ENCODE measurements around the gene COMT. TPM values are rescaled to one million over a fixed set of nuclear protein-coding genes. Genes with fewer than 3 reads are reported as not detected.

Gene COMT
- total and polyA plus RNA-seq, 9 of the 15 experiments (the other 6 are each of a cell fraction or from before 2014, with no cell fraction given) = 12.5 to 351 (median 155) TPM

GRCh38 chr22:19963863-19964642 is 22.5 kb downstream of the COMT start:
- Histone ChIP-seq H3K4me2 (ENCODE audit: insufficient read depth, low read length) (no peak overlapping the region), H3K9me1 (ENCODE audit: control insufficient read depth, insufficient read depth, low read length) (peaks cover 4% of the 10 kb centered on the region), H3K4me1 (replicated peaks in 1 of 2; ENCODE audit: control insufficient read depth in 2 of 2, insufficient read depth in 2 of 2, low read length in 2 of 2) (peaks cover 23 to 70% of the 10 kb centered on the region in 2 experiments), H3K4me3 (no peak overlapping the region), H3K27ac (ENCODE audit: extremely low read depth, low read depth, low read length) (no peak overlapping the region), H3K36me3 (ENCODE audit: control insufficient read depth, insufficient read depth, low read length) (peaks cover 69% of the 10 kb centered on the region; the same call in 2 of the 3 replicates), H3K9me3 (replicated peaks; ENCODE audit: control insufficient read depth, insufficient read depth, low read depth, low read length) (no peaks in the 10 kb centered on the region), H3K79me2 (ENCODE audit: control insufficient read depth, insufficient read depth, low read length) (peaks cover 11% of the 10 kb centered on the region; the same call in 1 of the 3 replicates), H2AFZ (ENCODE audit: low read depth, low read length) (no peak overlapping the region), H3K9ac (ENCODE audit: insufficient read depth in 1 of 2, low read depth in 2 of 2, low read length in 2 of 2) (peak overlapping the region in 1 of 2 experiments; percentile 80; a peak in 2 of 4 replicates), H4K20me1 (replicated peaks; ENCODE audit: control insufficient read depth, insufficient read depth, low read length) (peaks cover 44% of the 10 kb centered on the region), H3K27me3 (ENCODE audit: control insufficient read depth in 2 of 2, insufficient read depth in 2 of 2, low read length in 2 of 2) (no peaks in the 10 kb centered on the region)
- DNase-seq (ENCODE audit: extremely low read depth in 1 of 4, low spot score in 3 of 4) (no peak), ATAC-seq (no peak), FAIRE-seq (no peak)
- BruUV-seq (replicated peaks) = no TSS peak
- POLR2A ChIA-PET = interaction anchor here (0.5 to 13.7 kb wide), 10 partner anchors 10 to 348 kb away, joined by 3 to 115 read pairs (median 4); partner anchors contain the start of gene TRMT2A
- 86% methylated on average over 12 of the region's 12 CpGs for WGBS (ENCODE audit: insufficient coverage, low coverage, missing lambda C conversion rate)
- CTCF ChIA-PET (ENCODE audit: low intra/inter-chr PET ratio) = no interaction called here
- in situ Hi-C loops (cut with MboI) = no loop called here
- intact Hi-C loops (cut with micrococcal nuclease) = no loop called here
- TF ChIP-seq HNRNPUL1 (IDR thresholded peaks at IDR 0.05; ENCODE audit: low read length) (peak; percentile 51; the same call in 1 of the 2 replicates), POLR2G (IDR thresholded peaks at IDR 0.05; ENCODE audit: low read depth, low read length) (peak; percentile 79), TCF7L2 (IDR thresholded peaks at IDR 0.05; ENCODE audit: low read depth, low read length) (0 out of 2 replicates have a peak, but pooled peaks have one; percentile 30), SUPT5H (IDR thresholded peaks at IDR 0.05) (peak; percentile 33), POLR2AphosphoS2 (IDR thresholded peaks at IDR 0.05; ENCODE audit: low read length) (0 out of 2 replicates have a peak, but pooled peaks have one; percentile 35), RBFOX2 (IDR thresholded peaks at IDR 0.05; ENCODE audit: low read depth, low read length) (peak; percentile 2; the same call in 1 of the 2 replicates), MAZ (CRISPR knock-in tag; conservative IDR thresholded peaks at IDR 0.05 in 1 of 2, IDR thresholded peaks at IDR 0.05 in 1 of 2) (peak in 1 of 2 experiments; percentile 24; a peak in 1 of 4 replicates), ZNF778 (CRISPR knock-in tag; IDR thresholded peaks at IDR 0.05) (no peak), ZNF639 (CRISPR knock-in tag; conservative IDR thresholded peaks at IDR 0.05 in 1 of 2, IDR thresholded peaks at IDR 0.05 in 1 of 2) (no peak), IFI16 (CRISPR knock-in tag; IDR thresholded peaks at IDR 0.05) (0 out of 2 replicates have a peak, but pooled peaks have one; percentile 31), BHLHE40 (IDR thresholded peaks at IDR 0.05; ENCODE audit: low read length) (peak; percentile 17; the same call in 1 of the 2 replicates), ZNF146 (CRISPR knock-in tag; IDR thresholded peaks at IDR 0.05; ENCODE audit: unreplicated experiment) (peak; percentile 2), MYNN (IDR thresholded peaks at IDR 0.05) (0 out of 2 replicates have a peak, but pooled peaks have one; percentile 39), MYNN (CRISPR knock-in tag; IDR thresholded peaks at IDR 0.05) (no peak), PRMT5 (CRISPR knock-in tag; IDR thresholded peaks at IDR 0.05) (0 out of 2 replicates have a peak, but pooled peaks have one; percentile 41), HDAC6 (IDR thresholded peaks at IDR 0.05; ENCODE audit: low read depth, low read length) (no peak), ATF1 (CRISPR knock-in tag; IDR thresholded peaks at IDR 0.05) (0 out of 2 replicates have a peak, but pooled peaks have one; percentile 37), ATF1 (tag; IDR thresholded peaks at IDR 0.05) (no peak), ZNF280B (CRISPR knock-in tag; IDR thresholded peaks at IDR 0.05) (no peak), ZNF75A (CRISPR knock-in tag; IDR thresholded peaks at IDR 0.05) (no peak), POLR2B (IDR thresholded peaks at IDR 0.05; ENCODE audit: low read depth, partially characterized antibody) (peak; percentile 20), POLR2A (conservative IDR thresholded peaks at IDR 0.05) (peak; percentile 13; the same call in 1 of the 2 replicates)
